Measurements from ENCODE around the gene SLX4IP.

DNA sequence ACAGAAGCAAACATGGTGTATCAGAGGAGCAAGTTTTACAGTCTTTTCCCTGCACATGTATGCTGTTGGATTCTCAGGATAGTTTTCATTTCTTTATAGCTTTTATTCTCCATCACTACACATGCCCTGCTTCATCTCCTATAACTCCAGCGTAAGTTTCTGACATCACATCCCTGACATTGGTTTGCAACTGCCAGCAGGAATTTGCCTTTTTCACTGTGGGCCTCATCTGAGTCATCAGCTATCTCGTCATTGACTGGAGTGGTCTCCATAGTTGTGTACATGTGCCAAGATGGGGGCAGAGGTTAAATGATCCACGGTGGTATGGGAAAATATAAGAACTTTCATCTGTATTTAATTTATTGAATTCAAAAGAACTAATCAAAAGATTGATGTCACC is 96.7 kb downstream of the SLX4IP start:
- TF ChIP-seq POLR2A (IDR thresholded peaks at IDR 0.05; ENCODE audit: low read depth, low read length) (no peak), POLR2AphosphoS5 (IDR thresholded peaks at IDR 0.05; ENCODE audit: low read depth, low read length) (no peak)

Measured in GM12892 (cell line).